Liver (tissue), 3 donors: ENCODE results near the gene BDH1.

Experiments
- ATF3 ChIP-seq: IDR thresholded peaks from 2 replicates; pipeline ENCODE4 v1.6.1; 2016; ENCODE audit warnings: antibody characterized with exemption
- CTCF ChIP-seq: fragments of 150-350 bp; IDR thresholded peaks from 2 replicates; pipeline ENCODE4 v1.5.1; 2017; ENCODE audit warnings: improper control_type of control experiment, low read depth, low read length; ENCODE audit not compliant: missing input control
- EGR1 ChIP-seq, 2 donors: IDR thresholded peaks; 2 replicates each; pipeline ENCODE4 v1.6.1; 2016 to 2018; ENCODE audit warnings: antibody characterized with exemption in 2 of 2, low read depth in 2 of 2
- FOXA1 ChIP-seq: IDR thresholded peaks from 2 replicates; pipeline ENCODE4 v1.6.1; 2016; ENCODE audit warnings: antibody characterized with exemption
- JUND ChIP-seq, 2 donors: IDR thresholded peaks; 2 replicates each; pipeline ENCODE4 v1.6.1; 2016; ENCODE audit warnings: antibody characterized with exemption in 2 of 2
- MAX ChIP-seq: IDR thresholded peaks from 2 replicates; pipeline ENCODE4 v1.6.1; 2016; ENCODE audit warnings: antibody characterized with exemption
- RAD21 ChIP-seq, 2 donors: IDR thresholded peaks; 2 replicates each; pipeline ENCODE4 v1.6.1; 2016; ENCODE audit warnings: antibody characterized with exemption in 2 of 2, mild to moderate bottlenecking in 2 of 2
- TAF1 ChIP-seq: conservative IDR thresholded peaks from 2 replicates; pipeline ENCODE4 v1.6.1; 2016; ENCODE audit warnings: antibody characterized with exemption, mild to moderate bottlenecking
- YY1 ChIP-seq: IDR thresholded peaks from 2 replicates; pipeline ENCODE4 v1.6.1; 2016; ENCODE audit warnings: antibody characterized with exemption, mild to moderate bottlenecking
- ZBTB33 ChIP-seq: IDR thresholded peaks from 2 replicates; pipeline ENCODE4 v1.6.1; 2016; ENCODE audit warnings: antibody characterized with exemption
- donor health status: healthy.
- donor health status: healthy.

- no peak for TF ChIP-seq CTCF
- no peak for TF ChIP-seq TAF1
- TF ChIP-seq ZBTB33, result no peak
- TF ChIP-seq FOXA1, result no peak
- no peak for TF ChIP-seq RAD21 (IDR thresholded peaks at IDR 0.05)
- TF ChIP-seq YY1, result no peak
- no peak for TF ChIP-seq EGR1 (IDR thresholded peaks at IDR 0.05; ENCODE audit: low read depth in 2 of 2)
- TF ChIP-seq JUND (IDR thresholded peaks at IDR 0.05), result no peak
- no peak for TF ChIP-seq ATF3
- TF ChIP-seq MAX, result no peak
These were observed 59.6 kb downstream of the BDH1 start for GRCh38 chr3:197495999-197496745.
